GM08714 (cell line): Measurements from ENCODE around the gene LDLRAD4.
"Not testable (repeated sequence)": the region's sequence is repeated elsewhere in the genome, so short reads cannot be mapped to it uniquely, and the experiment has no call there.

ENCODE experiments used
- H3K4me3 ChIP-seq: fragments of 200-500 bp; sonication (Bioruptor generic); 2 replicates; pipeline ENCODE4 v1.5.1; 2014; ENCODE audit warnings: mild to moderate bottlenecking, low read length, inconsistent platforms
- ZNF274 ChIP-seq: IDR thresholded peaks from 2 replicates; pipeline ENCODE4 v1.6.1; 2012; ENCODE audit warnings: mild to moderate bottlenecking, low read depth, low read length

Gene LDLRAD4

DNA sequence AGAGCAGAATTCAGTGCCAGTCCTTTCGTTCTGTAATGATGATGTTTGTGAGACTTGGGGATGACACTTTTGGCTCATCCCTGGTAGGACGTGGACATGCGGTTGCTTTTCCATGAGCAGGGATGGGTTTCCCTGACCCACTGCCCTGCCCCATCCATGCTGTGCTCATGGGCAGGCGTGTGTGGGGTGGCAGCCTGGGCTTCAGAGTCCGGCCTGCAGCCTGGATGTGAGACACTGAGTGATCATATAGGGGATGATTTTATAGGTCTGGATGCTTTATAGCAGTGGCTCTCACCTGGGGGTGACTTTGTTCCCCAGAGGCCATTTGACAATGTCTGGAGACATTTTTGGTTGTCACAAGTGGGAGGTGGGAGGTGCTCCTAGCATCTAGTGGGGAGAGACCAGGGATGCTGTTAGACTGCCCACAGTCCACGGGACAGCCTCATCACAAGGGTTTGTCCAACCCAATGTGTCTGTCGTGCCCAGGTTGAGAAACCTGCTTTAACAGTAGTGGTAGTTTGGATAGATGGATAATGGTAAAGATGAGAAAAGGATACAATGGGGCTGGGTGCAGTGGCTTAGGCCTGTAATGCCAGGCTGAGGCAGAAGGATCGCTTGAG lies 38.9 kb downstream of the LDLRAD4 start:
- TF ChIP-seq ZNF274 = no peak
- H3K4me3 ChIP-seq = no peak overlapping the region

DNA sequence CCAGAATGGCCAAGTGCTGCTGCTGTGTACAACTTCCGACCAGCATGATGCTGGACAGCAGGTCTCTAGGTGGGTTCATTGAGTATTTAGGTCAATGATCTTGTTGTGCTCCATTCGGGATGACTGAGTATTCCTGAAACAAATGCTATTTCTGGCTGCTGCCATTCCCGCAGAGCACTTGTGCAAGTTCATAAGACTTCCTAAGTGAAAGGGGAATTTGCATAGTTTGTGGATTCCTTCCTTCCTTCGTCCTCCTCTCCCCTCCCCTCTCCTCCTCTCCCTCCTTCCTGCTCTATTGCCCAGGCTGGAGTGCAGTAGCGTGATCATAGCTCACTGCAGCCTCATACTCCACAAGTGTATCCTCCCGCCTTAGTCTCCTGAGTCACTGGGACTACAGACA lies 40.4 kb downstream of the LDLRAD4 start:
- no peak for TF ChIP-seq ZNF274
- no peak overlapping the region for H3K4me3 ChIP-seq

DNA sequence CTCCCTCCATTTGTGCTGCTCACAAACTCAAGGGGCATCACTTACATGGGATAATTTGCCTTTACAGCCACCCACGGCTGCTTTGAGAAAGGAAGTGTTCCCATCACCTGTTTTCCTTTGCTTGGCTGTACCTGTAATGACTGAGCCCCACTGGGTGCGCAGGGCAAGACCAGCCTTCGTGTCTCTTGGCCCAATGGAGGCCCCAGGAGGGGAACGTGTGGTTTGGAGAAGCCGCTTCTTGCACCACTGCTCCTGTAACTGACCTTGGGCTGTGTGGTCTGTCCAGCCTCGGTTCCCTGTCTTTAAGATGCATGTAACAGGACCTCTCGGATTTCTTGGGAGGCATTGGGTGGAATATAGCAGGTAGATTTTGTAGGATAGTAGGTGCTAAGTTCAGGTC lies 41.1 kb downstream of the LDLRAD4 start:
- H3K4me3 ChIP-seq = no peak overlapping the region
- TF ChIP-seq ZNF274 = no peak

DNA sequence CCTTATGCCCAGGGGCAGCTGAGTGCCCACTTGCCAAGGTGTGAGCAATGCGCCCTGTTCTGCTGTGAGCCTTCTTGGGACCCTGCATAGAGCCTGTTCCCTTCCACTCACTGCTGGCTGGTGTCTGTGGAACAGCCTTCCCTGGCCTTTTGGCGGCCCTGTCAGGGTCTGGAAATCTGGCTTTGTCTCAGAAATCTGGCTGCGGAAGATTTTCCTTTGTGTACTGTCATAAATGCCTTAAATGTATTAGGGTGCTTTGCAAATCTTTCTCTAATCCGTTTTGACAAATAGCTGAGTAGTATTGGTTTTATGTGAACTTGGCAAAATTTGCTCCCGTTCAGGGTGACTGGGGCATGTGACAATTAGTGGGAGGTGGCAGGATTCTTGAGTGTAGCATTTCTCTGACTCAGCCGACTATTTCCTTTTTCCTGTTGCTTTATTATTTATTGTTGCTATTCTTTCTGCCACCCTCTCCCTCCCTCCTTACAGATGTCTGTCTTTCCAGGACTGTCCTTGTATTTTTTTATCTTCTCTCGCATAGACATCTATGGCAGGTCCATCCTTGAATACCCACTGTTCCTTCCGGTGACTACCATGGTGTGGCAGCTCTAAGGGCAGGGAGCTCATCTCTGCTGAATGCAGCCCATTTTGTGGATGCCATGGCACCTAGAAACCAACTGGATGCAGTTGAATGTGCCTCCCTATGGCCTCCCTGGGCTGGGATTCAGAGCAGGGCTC lies 41.8 kb downstream of the LDLRAD4 start:
- no peak overlapping the region for H3K4me3 ChIP-seq
- TF ChIP-seq ZNF274 = no peak

DNA sequence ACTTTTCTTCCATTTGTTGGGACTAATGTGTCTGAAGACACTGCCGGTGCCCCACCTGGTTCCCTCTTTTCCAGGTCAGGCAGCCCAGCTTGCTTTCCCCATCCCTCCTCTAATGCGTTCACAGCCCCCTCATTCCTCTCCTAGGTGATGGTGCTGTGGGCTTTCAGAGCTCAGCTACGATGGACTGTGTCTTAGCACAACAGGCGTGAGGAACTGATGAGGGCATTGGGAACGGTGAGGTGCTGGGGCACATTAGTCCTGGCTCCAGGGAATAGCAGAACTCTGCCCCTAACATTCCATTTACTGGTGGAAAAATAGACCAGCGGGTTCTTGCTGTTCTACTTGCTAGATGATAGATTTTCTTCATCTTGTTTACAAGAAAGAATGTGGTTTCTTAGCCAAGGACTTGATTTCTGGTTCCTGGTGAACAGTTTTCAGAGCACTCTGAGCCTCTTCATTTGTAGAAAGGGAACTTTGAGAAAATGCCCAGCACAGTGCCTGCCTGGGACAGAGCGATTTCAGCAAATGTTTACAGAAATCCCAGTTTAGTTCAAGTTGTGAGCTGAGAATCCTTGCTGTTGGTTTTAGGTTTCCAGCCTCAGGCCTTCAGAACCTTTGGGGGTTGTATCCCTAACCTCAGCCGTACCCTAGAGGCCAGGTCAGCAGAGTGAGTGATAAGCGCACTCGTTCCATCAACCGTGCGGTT lies 42.5 kb downstream of the LDLRAD4 start:
- TF ChIP-seq ZNF274 = no peak
- H3K4me3 ChIP-seq = no peak overlapping the region

DNA sequence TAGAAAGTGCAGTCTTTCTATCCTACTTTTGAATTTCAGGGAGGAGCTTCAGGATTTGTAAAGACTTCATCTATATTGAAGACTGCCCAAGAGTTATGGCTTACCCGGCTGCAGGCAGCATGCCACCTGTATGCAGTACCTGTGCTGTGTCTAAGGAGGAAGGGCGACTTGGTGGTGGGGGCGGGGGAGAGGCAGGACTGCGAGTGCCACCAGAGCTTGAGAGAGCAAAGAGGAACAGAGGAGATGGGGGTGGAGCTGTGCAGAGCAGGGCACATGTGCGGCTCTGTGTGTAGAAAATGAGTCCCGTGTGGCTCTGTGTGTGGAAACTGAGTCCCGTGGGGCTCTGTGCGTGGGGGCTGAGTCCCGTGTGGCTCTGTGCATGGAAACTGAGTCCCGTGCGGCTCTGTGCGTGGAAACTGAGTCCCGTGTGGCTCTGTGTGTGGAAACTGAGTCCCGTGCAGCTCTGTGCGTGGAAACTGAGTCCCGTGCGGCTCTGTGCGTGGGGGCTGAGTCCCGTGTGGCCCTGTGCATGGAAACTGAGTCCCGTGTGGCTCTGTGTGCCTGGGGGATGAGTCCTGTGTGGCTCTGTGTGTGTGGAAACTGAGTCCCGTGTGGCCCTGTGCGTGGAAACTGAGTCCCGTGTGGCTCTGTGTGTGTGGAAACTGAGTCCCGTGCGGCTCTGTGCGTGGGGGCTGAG lies 43.2 kb downstream of the LDLRAD4 start:
- H3K4me3 ChIP-seq = no peak overlapping the region
- TF ChIP-seq ZNF274 = no peak

DNA sequence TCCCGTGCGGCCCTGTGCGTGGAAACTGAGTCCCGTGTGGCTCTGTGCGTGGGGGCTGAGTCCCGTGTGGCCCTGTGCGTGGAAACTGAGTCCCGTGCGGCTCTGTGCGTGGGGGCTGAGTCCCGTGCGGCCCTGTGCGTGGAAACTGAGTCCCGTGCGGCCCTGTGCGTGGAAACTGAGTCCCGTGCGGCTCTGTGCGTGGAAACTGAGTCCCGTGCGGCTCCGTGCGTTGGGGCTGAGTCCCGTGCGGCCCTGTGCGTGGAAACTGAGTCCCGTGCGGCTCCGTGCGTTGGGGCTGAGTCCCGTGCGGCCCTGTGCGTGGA lies 43.8 kb downstream of the LDLRAD4 start:
- not testable (repeated sequence) for H3K4me3 ChIP-seq

DNA sequence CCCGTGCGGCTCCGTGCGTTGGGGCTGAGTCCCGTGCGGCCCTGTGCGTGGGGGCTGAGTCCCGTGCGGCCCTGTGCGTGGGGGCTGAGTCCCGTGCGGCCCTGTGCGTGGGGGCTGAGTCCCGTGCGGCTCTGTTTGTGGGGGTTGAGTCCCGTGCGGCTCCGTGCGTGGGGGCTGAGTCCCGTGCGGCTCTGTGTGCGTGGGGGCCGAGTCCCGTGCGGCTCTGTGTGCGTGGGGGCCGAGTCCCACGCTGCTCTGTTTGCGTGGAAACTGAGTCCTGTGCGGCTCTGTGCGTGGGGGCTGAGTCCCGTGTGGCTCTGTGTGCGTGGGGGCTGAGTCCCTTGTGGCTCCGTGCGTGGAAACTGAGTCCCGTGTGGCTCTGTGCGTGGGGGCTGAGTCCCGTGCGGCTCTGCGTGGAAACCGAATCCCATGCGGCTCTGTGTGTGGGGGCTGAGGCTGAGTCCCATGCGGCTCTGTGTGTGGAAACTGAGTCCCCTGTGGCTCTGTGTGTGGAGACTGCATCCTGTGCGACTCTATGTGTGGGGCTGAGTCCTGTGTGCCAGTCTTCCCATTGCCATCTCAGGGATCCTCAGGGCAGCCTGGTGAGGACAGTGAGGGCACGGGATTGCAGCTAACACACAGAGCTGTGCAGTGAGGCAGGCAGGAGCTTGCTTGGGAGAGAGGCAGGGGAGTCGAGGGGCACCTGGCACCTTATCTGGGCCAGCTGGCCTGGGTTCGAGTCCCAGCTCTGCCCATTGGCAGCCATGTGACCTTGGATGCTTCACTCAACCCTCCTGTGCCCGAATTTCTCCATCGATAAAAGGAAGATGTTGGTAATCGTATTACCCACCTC lies 44.5 kb downstream of the LDLRAD4 start:
- TF ChIP-seq ZNF274 = no peak
- no peak overlapping the region for H3K4me3 ChIP-seq

DNA sequence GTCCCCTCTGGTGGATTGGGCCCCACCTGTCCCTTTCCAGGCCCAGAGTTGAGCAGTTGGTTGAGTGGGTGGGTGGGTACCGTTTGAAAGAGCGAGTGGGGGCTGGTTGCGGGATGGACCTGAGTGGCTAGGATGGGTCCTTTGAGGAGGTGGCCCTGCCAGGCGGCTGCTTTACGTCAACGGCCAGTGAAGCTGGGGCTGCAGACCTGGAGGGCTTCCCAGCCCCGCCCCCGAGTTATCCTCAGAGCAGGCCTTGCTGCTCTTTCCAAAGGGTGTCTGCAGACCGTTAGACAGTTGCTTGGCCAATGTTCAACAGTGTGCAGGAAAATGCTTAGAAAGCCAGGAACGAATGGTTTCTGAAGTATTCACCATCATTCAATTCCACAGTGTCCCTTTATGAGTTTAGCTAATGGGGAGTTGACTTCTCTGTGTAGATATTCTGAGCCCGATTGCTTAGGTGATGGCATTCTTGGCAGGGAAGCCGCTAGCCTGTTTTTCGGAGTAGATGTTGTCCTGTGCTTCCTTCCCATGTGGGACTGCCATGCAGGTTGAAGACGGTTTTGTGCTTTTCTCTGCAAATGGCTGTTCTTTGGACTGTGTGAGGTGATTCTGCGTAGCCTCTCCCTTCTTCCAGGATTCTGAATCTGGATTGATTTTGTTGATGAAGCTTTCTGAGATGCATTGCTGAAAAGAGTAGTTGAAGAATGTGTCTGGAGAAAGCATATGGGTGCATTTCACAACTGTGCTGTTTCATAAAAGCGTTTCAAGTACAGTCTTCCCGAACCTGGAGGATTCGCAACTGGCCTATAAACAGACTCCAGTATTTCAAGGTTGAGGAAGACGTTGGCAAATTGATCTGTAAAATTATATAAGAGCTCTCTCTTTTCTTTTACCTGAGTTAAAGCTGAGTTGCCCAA lies 45.8 kb downstream of the LDLRAD4 start:
- no peak for TF ChIP-seq ZNF274
- H3K4me3 ChIP-seq = no peak overlapping the region

DNA sequence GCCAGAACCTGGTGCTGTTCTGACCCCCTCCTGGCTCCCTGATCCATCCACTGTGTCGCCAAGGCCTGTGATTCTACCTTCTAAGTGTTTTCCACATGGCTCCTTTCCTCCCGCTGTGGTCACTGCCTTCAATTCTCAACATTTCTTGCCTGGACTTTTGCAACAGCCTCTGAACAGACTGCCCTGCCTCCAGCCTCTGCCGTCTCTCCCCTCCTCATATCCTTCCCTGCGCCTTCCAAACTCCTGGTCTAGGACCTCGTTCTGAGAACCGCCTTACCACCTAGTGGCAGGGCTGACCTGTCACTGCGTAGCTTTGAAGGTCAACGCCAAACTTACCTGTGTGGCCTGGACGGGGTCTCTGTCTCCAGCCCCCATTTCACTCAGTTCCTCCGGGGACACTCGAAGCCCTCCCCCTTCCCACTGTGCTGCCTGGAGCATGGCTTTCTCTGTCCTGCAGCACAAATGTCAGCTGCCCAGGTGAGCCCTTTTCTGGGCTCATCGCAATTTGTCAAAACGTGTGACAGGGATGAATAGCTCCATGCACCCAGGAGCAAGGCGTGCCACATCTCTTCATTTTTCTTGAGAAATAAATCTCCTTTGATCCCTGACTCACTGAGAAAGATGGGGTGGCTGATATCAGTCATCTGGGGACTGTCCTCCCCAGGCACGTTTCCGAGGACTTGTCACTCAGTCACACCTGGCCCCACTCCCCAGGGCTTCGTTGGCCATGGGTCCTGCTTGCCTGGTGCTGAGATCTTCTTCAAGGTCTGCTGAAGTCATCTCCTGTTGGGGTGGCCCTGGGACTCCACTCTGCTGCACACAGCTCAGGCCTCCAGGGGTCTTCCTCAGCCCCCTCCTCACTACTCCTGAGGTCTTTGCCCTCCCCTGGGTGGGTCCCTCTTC lies 46.7 kb downstream of the LDLRAD4 start:
- no peak overlapping the region for H3K4me3 ChIP-seq
- TF ChIP-seq ZNF274 = no peak

DNA sequence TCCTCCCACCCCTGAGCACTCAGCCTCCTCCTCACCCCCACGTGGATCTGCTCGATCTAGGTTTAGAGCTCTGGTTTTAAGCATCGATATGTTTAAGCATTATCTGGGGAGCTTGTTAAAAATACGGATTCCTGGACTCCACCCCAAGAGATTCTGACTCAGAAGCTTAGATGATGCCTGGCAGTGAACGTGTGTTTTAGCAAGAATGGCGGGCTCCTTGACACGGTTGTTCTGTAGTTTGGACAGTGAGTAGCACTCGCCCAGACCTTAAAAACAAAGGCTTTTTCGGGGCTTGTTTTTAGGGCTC lies 47.3 kb downstream of the LDLRAD4 start:
- TF ChIP-seq ZNF274 = no peak
- H3K4me3 ChIP-seq = no peak overlapping the region
